Hepatocyte (in vitro differentiated cells): ENCODE data around the gene PLCG1. TPM values are rescaled to one million over a fixed set of nuclear protein-coding genes. Genes with fewer than 3 reads are reported as not detected.

ENCODE experiments used
- DNase-seq: peaks from one replicate; pipeline ENCODE4 v3.0.0-alpha.2; 2016; ENCODE audit warnings: low spot score
- H2AFZ ChIP-seq: fragments of 200-600 bp; sonication (generic); 2 replicates; pipeline ENCODE4 v1.6.0; 2016; ENCODE audit warnings: antibody characterized with exemption, mild to moderate bottlenecking
- H3K27ac ChIP-seq: fragments of 200-600 bp; sonication (generic); 2 replicates; pipeline ENCODE4 v1.5.1; 2016; ENCODE audit warnings: mild to moderate bottlenecking
- H3K27me3 ChIP-seq: fragments of 200-600 bp; sonication (generic); 2 replicates; pipeline ENCODE4 v1.6.1; 2016
- H3K36me3 ChIP-seq: fragments of 200-600 bp; sonication (generic); replicated peaks from 2 replicates; pipeline ENCODE4 v1.5.1; 2016; ENCODE audit warnings: low read depth; ENCODE audit not compliant: insufficient read depth
- H3K4me1 ChIP-seq: fragments of 200-600 bp; sonication (generic); 2 replicates; pipeline ENCODE4 v1.5.1; 2016; ENCODE audit warnings: mild to moderate bottlenecking, moderate library complexity; ENCODE audit not compliant: insufficient read depth
- H3K4me2 ChIP-seq: fragments of 200-600 bp; sonication (generic); 2 replicates; pipeline ENCODE4 v1.6.0; 2016
- H3K4me3 ChIP-seq: fragments of 200-600 bp; sonication (generic); 2 replicates; pipeline ENCODE4 v1.5.1; 2016; ENCODE audit warnings: mild to moderate bottlenecking
- H3K79me2 ChIP-seq: fragments of 200-600 bp; sonication (generic); 2 replicates; pipeline ENCODE4 v1.6.0; 2017; ENCODE audit warnings: mild to moderate bottlenecking
- H3K9me2 ChIP-seq: fragments of 200-600 bp; sonication (generic); replicated peaks from 2 replicates; pipeline ENCODE4 v1.6.0; 2017; ENCODE audit warnings: mild to moderate bottlenecking; ENCODE audit not compliant: insufficient read depth
- H3K9me3 ChIP-seq: fragments of 200-600 bp; sonication (generic); 2 replicates; pipeline ENCODE4 v1.5.1; 2016; ENCODE audit warnings: low read depth, mild to moderate bottlenecking
- H4K20me1 ChIP-seq: fragments of 200-600 bp; sonication (generic); 2 replicates; pipeline ENCODE4 v1.6.0; 2016; ENCODE audit warnings: mild to moderate bottlenecking; ENCODE audit not compliant: insufficient read depth, poor library complexity, severe bottlenecking
- CTCF ChIP-seq: fragments of 200-600 bp; sonication (generic); IDR thresholded peaks from 2 replicates; pipeline ENCODE4 v1.5.1; 2016; ENCODE audit warnings: antibody characterized with exemption, mild to moderate bottlenecking; ENCODE audit not compliant: poor library complexity
- EZH2 ChIP-seq: fragments of 200-600 bp; sonication (generic); IDR thresholded peaks from 2 replicates; pipeline ENCODE4 v1.6.1; 2016; ENCODE audit warnings: antibody characterized with exemption, mild to moderate bottlenecking, borderline replicate concordance
- EZH2phosphoT487 ChIP-seq: fragments of 200-600 bp; sonication (generic); IDR thresholded peaks from one replicate; pipeline ENCODE4 v1.6.1; 2018; ENCODE audit warnings: antibody characterized with exemption, mild to moderate bottlenecking, low read depth, moderate library complexity; ENCODE audit not compliant: unreplicated experiment, severe bottlenecking
- WGBS: methylation state at CpG from one replicate; pipeline ENCODE4 v1.1.6; 2016; ENCODE audit warnings: low lambda C conversion rate; ENCODE audit errors: missing lambda C conversion rate; 5-methylcytosine and 5-hydroxymethylcytosine counted together
- polyA plus RNA-seq: library from polyadenylated mRNA; unstranded; fragments of >200 nt; fragmentation: Nextera tagmentation; extraction: Ambion mirVana; gene quantifications from 2 replicates; pipeline ENCODE4 v1.2.1, GENCODE V29; 2016
- total RNA-seq: library from RNA; depleted of rRNA; stranded (reverse); fragments of >200 nt; gene quantifications from 2 replicates; pipeline ENCODE4 v1.2.3, GENCODE V29; 2014

PLCG1 gene
- total and polyA plus RNA-seq, 2 experiments from 2014 or later = 52.7 to 73.2 TPM

- no peak overlapping the region for H3K4me3 ChIP-seq
- TF ChIP-seq EZH2 = no peak
- TF ChIP-seq CTCF = no peak
- TF ChIP-seq EZH2phosphoT487 = no peak
- H3K27ac ChIP-seq = no peak overlapping the region
- H2AFZ ChIP-seq = no peak overlapping the region
- no peaks in the 10 kb centered on the region for H3K9me2 ChIP-seq
- no peaks in the 10 kb centered on the region for H3K9me3 ChIP-seq
- H3K36me3 ChIP-seq = no peaks in the 10 kb centered on the region
- no peak for DNase-seq
- H3K4me1 ChIP-seq = peaks cover 10% of the 10 kb centered on the region
- peaks cover 71% of the 10 kb centered on the region for H4K20me1 ChIP-seq
- peaks cover 65% of the 10 kb centered on the region for H3K79me2 ChIP-seq
- H3K4me2 ChIP-seq = no peak overlapping the region
- 77% methylated on average over 6 of the region's 6 CpGs for WGBS
- no peaks in the 10 kb centered on the region for H3K27me3 ChIP-seq
Observed at GRCh38 chr20:41158082-41158625, 20.8 kb downstream of the PLCG1 start.

- Histone ChIP-seq H3K9me3 (no peaks in the 10 kb centered on the region), H3K36me3 (no peaks in the 10 kb centered on the region), H3K4me2 (no peak overlapping the region), H3K27me3 (no peaks in the 10 kb centered on the region), H3K4me3 (no peak overlapping the region), H3K4me1 (peaks cover 10% of the 10 kb centered on the region), H4K20me1 (peaks cover 58% of the 10 kb centered on the region), H2AFZ (no peak overlapping the region), H3K79me2 (peaks cover 51% of the 10 kb centered on the region), H3K27ac (no peak overlapping the region), H3K9me2 (no peaks in the 10 kb centered on the region)
- no peak for DNase-seq
- WGBS = 77% methylated on average over 10 of the region's 10 CpGs
- TF ChIP-seq EZH2 (no peak), EZH2phosphoT487 (no peak), CTCF (no peak)
Observed at GRCh38 chr20:41159547-41159946, 22.2 kb downstream of the PLCG1 start.

GRCh38 chr20:41160686-41161085 lies 23.3 kb downstream of the PLCG1 start:
- WGBS = 92% methylated on average over 2 of the region's 2 CpGs
- no peak for TF ChIP-seq EZH2
- TF ChIP-seq EZH2phosphoT487 = no peak
- TF ChIP-seq CTCF = no peak
- Histone ChIP-seq H3K36me3 (no peaks in the 10 kb centered on the region), H2AFZ (no peak overlapping the region), H3K79me2 (peaks cover 40% of the 10 kb centered on the region), H4K20me1 (peaks cover 46% of the 10 kb centered on the region), H3K27ac (no peak overlapping the region), H3K4me1 (peaks cover 7% of the 10 kb centered on the region), H3K4me3 (no peak overlapping the region), H3K9me3 (no peaks in the 10 kb centered on the region), H3K9me2 (no peaks in the 10 kb centered on the region), H3K4me2 (no peak overlapping the region), H3K27me3 (no peaks in the 10 kb centered on the region)
- no peak for DNase-seq
